HCT116 (cell line): Measurements from ENCODE around the gene PIN1.

Experiments used
- CEBPB ChIP-seq: IDR thresholded peaks from 2 replicates; pipeline ENCODE4 v1.6.1; 2012; ENCODE audit warnings: low read depth
- CTCF ChIP-seq, 3 experiments: fragments of 200-600 bp in 1 of 3; sonication (generic) in 1 of 3; IDR thresholded peaks in 2 of 3; conservative IDR thresholded peaks in 1 of 3; 2 replicates each; pipeline ENCODE4 v1.5.1; 2012 to 2017; ENCODE audit warnings: low read depth in 2 of 3, low read length in 2 of 3, antibody characterized with exemption in 1 of 3, borderline replicate concordance in 1 of 3, control low read depth in 1 of 3, mild to moderate bottlenecking in 1 of 3, mixed read lengths in 1 of 3, mixed run types in 1 of 3, moderate library complexity in 1 of 3; ENCODE audit not compliant: insufficient read depth in 1 of 3
- EZH2 ChIP-seq: fragments of 200-600 bp; sonication (generic); IDR thresholded peaks from 2 replicates; pipeline ENCODE4 v1.6.1; 2017; ENCODE audit warnings: antibody characterized with exemption, mixed run types
- MAX ChIP-seq: IDR thresholded peaks from 2 replicates; pipeline ENCODE4 v1.6.1; 2012
- POLR2A ChIP-seq: IDR thresholded peaks from 2 replicates; pipeline ENCODE4 v1.7.0; 2011; ENCODE audit warnings: borderline replicate concordance; ENCODE audit not compliant: insufficient read depth, insufficient read length; ENCODE audit errors: extremely low read depth
- POLR2AphosphoS5 ChIP-seq: IDR thresholded peaks from 2 replicates; pipeline ENCODE4 v1.6.1; 2011; ENCODE audit warnings: mild to moderate bottlenecking, low read depth, low read length, moderate library complexity
- TCF7L2 ChIP-seq: IDR thresholded peaks from 2 replicates; pipeline ENCODE4 v1.7.0; 2011; ENCODE audit warnings: borderline replicate concordance, inconsistent platforms; ENCODE audit not compliant: insufficient read depth, insufficient read length; ENCODE audit errors: extremely low read depth
- YY1 ChIP-seq: IDR thresholded peaks from 2 replicates; pipeline ENCODE4 v1.6.1; 2011; ENCODE audit warnings: low read length, low read depth, moderate library complexity, mild to moderate bottlenecking; ENCODE audit not compliant: insufficient replicate concordance; ENCODE audit errors: extremely low read depth
- ZBTB33 ChIP-seq: IDR thresholded peaks from 2 replicates; pipeline ENCODE4 v1.6.1; 2011; ENCODE audit warnings: mild to moderate bottlenecking, low read length, moderate library complexity; ENCODE audit not compliant: insufficient replicate concordance; ENCODE audit errors: extremely low read depth
- ZFX ChIP-seq: fragments of 450-650 bp; IDR thresholded peaks from 2 replicates; pipeline ENCODE4 v1.6.1; 2017

GRCh38 chr19:9834307-9834725, 802 bp upstream of the PIN1 start:
- TF ChIP-seq ZBTB33 (no peak), POLR2A (no peak), POLR2AphosphoS5 (no peak), CTCF (IDR thresholded peaks at IDR 0.05 in 2 of 3, conservative IDR thresholded peaks at IDR 0.05 in 1 of 3; ENCODE audit: borderline replicate concordance in 1 of 3, insufficient read depth in 1 of 3, low read depth in 2 of 3, low read length in 2 of 3) (no peak), YY1 (no peak), CEBPB (no peak), EZH2 (no peak), MAX (no peak), TCF7L2 (no peak), ZFX (no peak)
